HEK293 (cell line): Measurements from ENCODE around the gene AKIP1.

ENCODE experiments used
- CTCF ChIP-seq: fragments of 450-650 bp; formaldehyde crosslinking; IDR thresholded peaks from 2 replicates; pipeline ENCODE4 v1.5.1; 2016; ENCODE audit warnings: missing biosample characterization, missing genetic modification characterization
- HOXC10 ChIP-seq: sonication (generic); formaldehyde crosslinking; IDR thresholded peaks from 2 replicates; pipeline ENCODE4 v1.8.1; 2023; ENCODE audit warnings: mild to moderate bottlenecking, missing genetic modification reagents
- KLF8 ChIP-seq: fragments of 450-650 bp; formaldehyde crosslinking; IDR thresholded peaks from 2 replicates; pipeline ENCODE4 v1.5.1; 2016; ENCODE audit warnings: missing biosample characterization, missing genetic modification characterization
- PRDM10 ChIP-seq: fragments of 450-650 bp; formaldehyde crosslinking; IDR thresholded peaks from 2 replicates; pipeline ENCODE4 v1.5.1; 2016; ENCODE audit warnings: missing biosample characterization, missing genetic modification characterization
- RBAK ChIP-seq: fragments of 450-650 bp; formaldehyde crosslinking; IDR thresholded peaks from 2 replicates; pipeline ENCODE4 v1.5.1; 2016; ENCODE audit warnings: missing biosample characterization, missing genetic modification characterization
- ZBTB6 ChIP-seq: fragments of 450-650 bp; formaldehyde crosslinking; IDR thresholded peaks from 2 replicates; pipeline ENCODE4 v1.5.1; 2017; ENCODE audit warnings: missing biosample characterization, missing genetic modification characterization
- ZEB2 ChIP-seq: fragments of 450-650 bp; formaldehyde crosslinking; IDR thresholded peaks from 2 replicates; pipeline ENCODE4 v1.5.1; 2016; ENCODE audit warnings: missing biosample characterization, missing genetic modification characterization
- ZFP41 ChIP-seq: fragments of 450-650 bp; formaldehyde crosslinking; IDR thresholded peaks from 2 replicates; pipeline ENCODE4 v1.5.1; 2016; ENCODE audit warnings: missing biosample characterization, missing genetic modification characterization, borderline replicate concordance
- ZNF132 ChIP-seq: fragments of 450-650 bp; formaldehyde crosslinking; IDR thresholded peaks from 2 replicates; pipeline ENCODE4 v1.5.1; 2017; ENCODE audit warnings: missing biosample characterization, missing genetic modification characterization, borderline replicate concordance
- ZNF138 ChIP-seq: fragments of 450-650 bp; formaldehyde crosslinking; IDR thresholded peaks from 2 replicates; pipeline ENCODE4 v1.5.1; 2016; ENCODE audit warnings: missing biosample characterization, missing genetic modification characterization, borderline replicate concordance
- ZNF146 ChIP-seq: fragments of 450-650 bp; formaldehyde crosslinking; IDR thresholded peaks from 2 replicates; pipeline ENCODE4 v1.5.1; 2016; ENCODE audit warnings: missing biosample characterization, missing genetic modification characterization
- ZNF19 ChIP-seq: fragments of 450-650 bp; formaldehyde crosslinking; IDR thresholded peaks from 2 replicates; pipeline ENCODE4; 2016; ENCODE audit warnings: missing biosample characterization, missing genetic modification characterization, low read depth
- ZNF416 ChIP-seq: fragments of 450-650 bp; formaldehyde crosslinking; IDR thresholded peaks from 2 replicates; pipeline ENCODE4 v1.5.1; 2016; ENCODE audit warnings: missing biosample characterization, missing genetic modification characterization
- ZNF529 ChIP-seq: fragments of 450-650 bp; formaldehyde crosslinking; IDR thresholded peaks from 2 replicates; pipeline ENCODE4 v1.5.1; 2017; ENCODE audit warnings: missing genetic modification characterization, missing biosample characterization; ENCODE audit not compliant: insufficient replicate concordance
- ZNF548 ChIP-seq: fragments of 450-650 bp; formaldehyde crosslinking; IDR thresholded peaks from 2 replicates; pipeline ENCODE4 v1.5.1; 2016; ENCODE audit warnings: missing biosample characterization, missing genetic modification characterization
- ZNF621 ChIP-seq: fragments of 450-650 bp; formaldehyde crosslinking; IDR thresholded peaks from 2 replicates; pipeline ENCODE4 v1.5.1; 2017; ENCODE audit warnings: missing biosample characterization, missing genetic modification characterization
- ZNF707 ChIP-seq: fragments of 450-650 bp; formaldehyde crosslinking; IDR thresholded peaks from 2 replicates; pipeline ENCODE4 v1.5.1; 2016; ENCODE audit warnings: missing biosample characterization, missing genetic modification characterization
- ZSCAN16 ChIP-seq: fragments of 450-650 bp; formaldehyde crosslinking; IDR thresholded peaks from 2 replicates; pipeline ENCODE4 v1.5.1; 2016; ENCODE audit warnings: missing biosample characterization, missing genetic modification characterization
- ZSCAN30 ChIP-seq: fragments of 450-650 bp; IDR thresholded peaks from 2 replicates; pipeline ENCODE4 v1.5.1; 2018; ENCODE audit warnings: missing biosample characterization, mild to moderate bottlenecking, missing genetic modification characterization, moderate library complexity
- ZXDB ChIP-seq: fragments of 450-650 bp; formaldehyde crosslinking; IDR thresholded peaks from 2 replicates; pipeline ENCODE4 v1.5.1; 2016; ENCODE audit warnings: missing biosample characterization, missing genetic modification characterization
- TF ChIP-seq, protein P1 (sequence below): fragments of 450-650 bp; formaldehyde crosslinking; IDR thresholded peaks from 2 replicates; pipeline ENCODE4 v1.5.1; 2016; ENCODE audit warnings: missing biosample characterization, missing genetic modification characterization
- TF ChIP-seq, protein P2 (sequence below): fragments of 450-650 bp; formaldehyde crosslinking; IDR thresholded peaks from 2 replicates; pipeline ENCODE4 v1.5.1; 2016; ENCODE audit warnings: missing biosample characterization, missing genetic modification characterization
- TF ChIP-seq, protein P3 (sequence below): fragments of 450-650 bp; formaldehyde crosslinking; IDR thresholded peaks from 2 replicates; pipeline ENCODE4 v1.5.1; 2017; ENCODE audit warnings: missing biosample characterization, missing genetic modification characterization

Gene AKIP1

DNA sequence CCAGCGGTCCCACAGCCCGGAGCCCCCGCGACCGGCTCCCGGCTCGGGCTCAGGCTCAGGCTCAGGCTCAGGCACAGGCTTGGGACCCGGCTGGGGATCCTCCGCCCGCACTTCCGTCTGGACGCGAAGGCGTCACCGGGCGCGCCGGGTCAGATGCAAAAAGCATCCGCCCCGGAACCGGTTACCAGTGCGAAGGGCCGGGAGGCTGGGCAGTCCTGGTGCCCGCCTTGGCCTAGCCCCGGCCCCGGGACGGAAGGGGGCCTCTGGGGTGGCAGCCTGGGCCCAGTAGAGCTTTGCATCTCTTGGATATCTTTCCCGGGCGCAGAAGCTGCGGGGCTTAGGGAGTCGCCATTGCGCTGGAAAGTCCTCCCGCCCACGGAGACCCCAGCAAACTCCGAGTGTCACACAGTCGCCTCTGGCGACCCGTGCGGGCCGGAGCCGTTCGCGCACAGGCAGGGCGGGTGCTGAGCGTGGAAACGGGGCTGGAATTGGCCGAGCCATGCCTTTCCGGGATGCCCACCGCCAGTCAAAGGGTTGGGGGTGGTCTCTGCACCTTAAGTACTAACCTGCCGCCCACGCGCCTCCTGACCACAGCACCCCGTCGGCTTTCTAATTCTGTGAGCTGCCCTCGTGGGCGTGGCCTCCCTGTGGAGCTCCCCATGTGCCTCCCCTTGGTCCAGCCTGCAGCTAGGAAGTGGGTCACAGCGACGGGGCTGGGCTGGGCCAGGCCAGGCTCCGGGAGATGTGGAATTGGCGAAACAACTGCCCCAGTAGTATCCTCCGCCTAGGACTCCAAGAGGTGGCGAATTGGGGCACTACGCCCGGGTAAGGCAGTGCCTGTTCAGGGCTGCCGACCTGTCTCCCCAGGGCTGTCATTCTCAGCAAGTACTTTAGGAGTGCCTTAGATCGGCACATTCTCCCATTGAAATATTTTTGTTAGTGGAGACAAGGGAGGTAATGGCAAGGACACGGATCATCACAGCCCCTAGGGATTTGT, 53.6 kb downstream of the AKIP1 start, which contains the start of gene TMEM9B (continued):
- TF ChIP-seq PRDM10 (peak; percentile 86; the same call in 1 of the 2 replicates), ZNF132 (tag by site-specific recombination) (no peak), ZNF138 (tag by site-specific recombination) (no peak), ZEB2 (tag by site-specific recombination) (peak; percentile 72), RBAK (tag by site-specific recombination) (no peak), ZNF548 (no peak), ZNF529 (tag by site-specific recombination) (no peak), ZNF19 (tag by site-specific recombination) (no peak), ZBTB6 (tag by site-specific recombination) (peak; percentile 77), HOXC10 (no peak), KLF8 (tag by site-specific recombination) (peak; percentile 85), ZSCAN30 (tag by site-specific recombination) (peak; percentile 49; the same call in 1 of the 2 replicates), ZNF621 (no peak), ZNF416 (no peak), ZFP41 (tag by site-specific recombination) (no peak), ZNF707 (no peak), CTCF (tag by site-specific recombination) (no peak), ZSCAN16 (tag by site-specific recombination) (no peak), ZNF146 (no peak), ZXDB (tag by site-specific recombination) (peak; percentile 85; the same call in 1 of the 2 replicates)
- TF ChIP-seq, protein P1, sequence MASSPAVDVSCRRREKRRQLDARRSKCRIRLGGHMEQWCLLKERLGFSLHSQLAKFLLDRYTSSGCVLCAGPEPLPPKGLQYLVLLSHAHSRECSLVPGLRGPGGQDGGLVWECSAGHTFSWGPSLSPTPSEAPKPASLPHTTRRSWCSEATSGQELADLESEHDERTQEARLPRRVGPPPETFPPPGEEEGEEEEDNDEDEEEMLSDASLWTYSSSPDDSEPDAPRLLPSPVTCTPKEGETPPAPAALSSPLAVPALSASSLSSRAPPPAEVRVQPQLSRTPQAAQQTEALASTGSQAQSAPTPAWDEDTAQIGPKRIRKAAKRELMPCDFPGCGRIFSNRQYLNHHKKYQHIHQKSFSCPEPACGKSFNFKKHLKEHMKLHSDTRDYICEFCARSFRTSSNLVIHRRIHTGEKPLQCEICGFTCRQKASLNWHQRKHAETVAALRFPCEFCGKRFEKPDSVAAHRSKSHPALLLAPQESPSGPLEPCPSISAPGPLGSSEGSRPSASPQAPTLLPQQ = no peak; the same call in 1 of the 2 replicates
- TF ChIP-seq, protein P2, sequence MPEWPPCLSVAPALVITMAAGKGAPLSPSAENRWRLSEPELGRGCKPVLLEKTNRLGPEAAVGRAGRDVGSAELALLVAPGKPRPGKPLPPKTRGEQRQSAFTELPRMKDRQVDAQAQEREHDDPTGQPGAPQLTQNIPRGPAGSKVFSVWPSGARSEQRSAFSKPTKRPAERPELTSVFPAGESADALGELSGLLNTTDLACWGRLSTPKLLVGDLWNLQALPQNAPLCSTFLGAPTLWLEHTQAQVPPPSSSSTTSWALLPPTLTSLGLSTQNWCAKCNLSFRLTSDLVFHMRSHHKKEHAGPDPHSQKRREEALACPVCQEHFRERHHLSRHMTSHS (tag by site-specific recombination) = no peak
- TF ChIP-seq, protein P3, sequence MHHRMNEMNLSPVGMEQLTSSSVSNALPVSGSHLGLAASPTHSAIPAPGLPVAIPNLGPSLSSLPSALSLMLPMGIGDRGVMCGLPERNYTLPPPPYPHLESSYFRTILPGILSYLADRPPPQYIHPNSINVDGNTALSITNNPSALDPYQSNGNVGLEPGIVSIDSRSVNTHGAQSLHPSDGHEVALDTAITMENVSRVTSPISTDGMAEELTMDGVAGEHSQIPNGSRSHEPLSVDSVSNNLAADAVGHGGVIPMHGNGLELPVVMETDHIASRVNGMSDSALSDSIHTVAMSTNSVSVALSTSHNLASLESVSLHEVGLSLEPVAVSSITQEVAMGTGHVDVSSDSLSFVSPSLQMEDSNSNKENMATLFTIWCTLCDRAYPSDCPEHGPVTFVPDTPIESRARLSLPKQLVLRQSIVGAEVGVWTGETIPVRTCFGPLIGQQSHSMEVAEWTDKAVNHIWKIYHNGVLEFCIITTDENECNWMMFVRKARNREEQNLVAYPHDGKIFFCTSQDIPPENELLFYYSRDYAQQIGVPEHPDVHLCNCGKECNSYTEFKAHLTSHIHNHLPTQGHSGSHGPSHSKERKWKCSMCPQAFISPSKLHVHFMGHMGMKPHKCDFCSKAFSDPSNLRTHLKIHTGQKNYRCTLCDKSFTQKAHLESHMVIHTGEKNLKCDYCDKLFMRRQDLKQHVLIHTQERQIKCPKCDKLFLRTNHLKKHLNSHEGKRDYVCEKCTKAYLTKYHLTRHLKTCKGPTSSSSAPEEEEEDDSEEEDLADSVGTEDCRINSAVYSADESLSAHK (tag by site-specific recombination) = no peak
